ENCODE data around the gene WNK2.

WNK2 gene

DNA sequence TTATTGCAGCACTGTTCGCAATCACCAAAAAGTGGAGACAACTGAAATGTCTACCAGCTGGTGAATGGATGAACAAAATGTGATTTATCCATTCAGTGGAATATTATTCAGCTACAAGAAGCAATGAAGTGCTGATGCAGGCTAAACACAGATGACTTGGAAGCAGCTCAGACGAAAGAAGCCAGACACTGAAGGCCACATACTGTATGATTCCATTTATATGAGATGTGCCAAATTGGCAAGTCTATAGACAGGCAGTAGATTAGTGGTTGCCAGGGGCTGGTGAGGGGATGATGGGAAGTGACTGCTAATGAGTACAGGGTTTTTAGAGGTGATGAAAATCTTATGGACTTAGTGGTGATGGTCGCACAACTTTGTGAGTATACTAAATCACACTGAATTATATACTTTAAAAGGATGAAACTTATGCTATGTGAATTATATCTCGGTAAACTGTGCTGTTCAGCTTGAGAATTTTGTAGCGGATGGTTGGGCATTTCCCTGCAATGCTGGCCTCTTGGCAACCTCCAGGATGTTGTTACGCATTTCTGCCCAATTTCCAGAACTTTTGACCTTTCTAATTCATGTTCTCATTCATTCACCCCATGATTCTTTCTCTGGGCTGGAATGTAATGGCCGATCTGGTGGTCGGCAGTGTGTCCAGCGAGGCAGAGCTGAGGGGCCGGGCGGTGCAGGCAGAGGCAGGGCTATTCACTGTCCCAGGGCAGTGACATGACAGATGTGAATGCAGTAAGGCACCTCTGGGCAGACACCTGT is 22.0 kb upstream of the WNK2 start:
- DNase-seq (ENCODE audit: low read depth): no peak

DNA sequence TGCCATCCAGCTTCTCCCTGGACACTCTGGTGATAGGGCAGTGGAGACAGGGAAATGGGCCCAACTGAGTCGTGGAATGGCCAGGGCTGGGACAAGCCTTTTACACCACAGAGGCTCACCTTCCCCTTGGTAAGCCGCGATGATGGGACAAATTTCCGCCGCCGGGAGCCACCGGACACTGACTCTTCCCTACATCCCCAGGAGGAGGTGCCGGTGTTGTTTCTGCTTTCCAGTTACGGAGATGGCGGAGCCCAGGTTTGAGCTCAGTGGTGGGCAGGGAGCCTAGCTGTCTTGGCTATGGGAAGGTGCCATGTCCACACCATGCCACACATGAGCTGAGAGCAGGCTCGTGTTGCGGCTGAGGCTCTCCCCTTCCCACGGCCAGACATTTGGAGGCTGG is 19.9 kb upstream of the WNK2 start:
- DNase-seq (ENCODE audit: low read depth): no peak

DNA sequence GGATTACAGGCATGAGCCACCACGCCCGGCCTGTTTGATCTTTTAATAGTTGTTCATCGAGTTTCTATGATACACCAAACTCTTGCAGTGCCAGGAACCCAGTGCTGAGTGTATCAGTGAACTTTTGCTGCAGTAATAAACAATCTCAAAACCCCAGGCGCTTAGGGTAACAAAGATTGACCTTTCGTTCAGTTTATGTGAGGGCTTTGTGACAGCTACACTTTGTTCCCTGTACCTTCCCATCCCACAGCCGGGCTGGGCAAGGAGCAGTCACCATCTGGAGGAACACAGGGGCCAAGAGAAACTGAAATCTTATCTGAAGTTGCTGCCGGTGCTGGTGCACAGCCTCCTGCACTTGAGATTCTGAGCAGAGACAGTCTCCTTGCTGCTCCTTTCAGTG is 17.2 kb upstream of the WNK2 start:
- no peak for DNase-seq (ENCODE audit: low read depth)

DNA sequence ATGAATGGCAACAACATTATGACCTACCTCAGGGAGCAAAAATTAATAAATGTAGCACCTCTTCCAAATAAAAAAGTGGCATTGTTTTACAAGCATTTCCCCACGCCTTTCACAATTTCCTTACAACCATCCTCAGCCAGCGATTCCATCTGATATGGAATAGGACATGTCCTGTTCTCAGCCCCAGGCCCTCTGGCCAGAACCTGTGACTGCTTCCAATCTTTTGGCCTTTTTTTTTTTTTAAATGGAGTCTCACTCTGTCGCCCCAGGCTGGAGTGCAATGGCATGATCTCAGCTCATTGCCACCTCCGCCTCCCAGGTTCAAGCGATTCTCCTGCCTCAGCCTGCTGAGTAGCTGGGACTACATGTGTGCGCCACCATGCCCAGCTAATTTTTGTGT is 16.8 kb upstream of the WNK2 start:
- no peak for DNase-seq (ENCODE audit: low read depth)

DNA sequence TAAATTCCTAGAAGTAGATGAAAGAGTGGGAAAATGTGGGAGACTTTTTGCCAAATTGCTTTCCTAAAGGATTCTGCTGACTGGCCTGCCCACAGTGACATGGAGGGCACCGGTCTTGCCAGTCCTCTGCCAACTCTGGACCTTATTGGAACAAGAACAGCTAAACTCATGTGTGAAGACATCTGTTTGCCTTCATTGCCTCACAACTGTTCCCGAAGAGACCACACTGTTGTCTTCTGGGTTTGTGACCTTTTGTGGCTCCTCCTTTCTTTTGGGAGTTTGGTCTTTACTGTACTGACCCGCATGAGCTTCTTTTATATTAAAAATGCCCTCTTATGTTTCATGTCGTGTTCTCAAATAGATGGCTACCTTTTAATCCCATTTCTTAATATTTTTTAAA is 16.1 kb upstream of the WNK2 start:
- DNase-seq (ENCODE audit: low read depth): no peak

DNA sequence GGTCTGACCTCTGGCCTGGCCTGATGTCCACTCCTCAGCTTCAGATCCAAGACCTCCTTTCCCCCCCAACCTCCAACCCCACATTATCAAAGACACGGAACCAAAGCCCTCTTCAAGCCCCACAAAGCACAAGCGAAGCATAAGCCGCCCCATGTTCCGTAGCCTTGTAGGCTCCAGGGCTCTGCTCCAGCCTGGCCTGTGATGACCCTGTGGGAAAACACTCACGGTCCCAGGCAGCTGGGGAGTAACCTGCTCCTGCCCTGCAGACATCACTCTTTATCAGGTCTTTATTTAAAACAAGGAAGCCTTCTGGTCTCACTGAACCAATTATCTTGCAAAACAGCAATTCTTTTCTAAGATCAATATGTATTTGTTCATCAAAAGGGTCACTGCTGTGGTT is 15.4 kb upstream of the WNK2 start:
- DNase-seq (ENCODE audit: low read depth): no peak

DNA sequence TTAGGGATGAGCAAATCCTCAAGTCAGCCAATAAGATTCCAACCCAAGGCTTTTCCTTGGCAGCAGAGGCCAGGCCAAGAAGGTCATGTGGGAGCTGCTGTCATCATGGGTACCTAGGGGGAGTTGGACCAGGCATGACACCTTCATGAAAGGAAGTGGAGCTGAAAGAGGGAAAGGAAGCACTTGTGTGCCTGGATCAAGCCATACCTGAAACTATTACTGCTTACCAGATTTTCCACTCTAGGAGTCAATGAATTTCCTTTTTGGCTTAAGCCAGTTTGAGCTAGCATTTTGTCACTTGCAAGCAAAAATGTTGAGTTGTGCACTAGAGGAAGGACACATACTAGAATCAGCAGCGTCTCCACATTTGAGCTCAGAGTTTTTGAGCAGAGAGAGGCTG is 14.5 kb upstream of the WNK2 start:
- DNase-seq (ENCODE audit: low read depth): no peak

DNA sequence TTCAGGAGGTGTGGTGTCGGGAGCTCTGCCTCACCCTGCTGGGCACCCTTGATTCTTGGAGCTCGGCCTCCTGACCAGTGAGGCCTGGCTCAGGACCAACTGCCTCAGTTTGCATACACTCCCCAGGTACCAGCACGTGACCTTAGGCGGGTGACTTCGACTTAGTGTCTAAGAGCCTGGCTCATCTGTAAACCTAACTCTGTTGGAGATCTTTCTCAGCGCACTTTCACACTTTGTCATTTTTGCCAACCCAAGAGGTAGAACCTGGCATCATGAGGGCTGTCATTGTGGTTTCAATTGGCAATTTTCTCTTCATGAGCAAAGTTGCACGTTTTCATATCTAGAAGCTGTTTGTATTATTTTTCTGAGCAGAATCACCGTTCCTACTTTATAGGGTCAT is 13.4 kb upstream of the WNK2 start:
- DNase-seq (ENCODE audit: low read depth): no peak

DNA sequence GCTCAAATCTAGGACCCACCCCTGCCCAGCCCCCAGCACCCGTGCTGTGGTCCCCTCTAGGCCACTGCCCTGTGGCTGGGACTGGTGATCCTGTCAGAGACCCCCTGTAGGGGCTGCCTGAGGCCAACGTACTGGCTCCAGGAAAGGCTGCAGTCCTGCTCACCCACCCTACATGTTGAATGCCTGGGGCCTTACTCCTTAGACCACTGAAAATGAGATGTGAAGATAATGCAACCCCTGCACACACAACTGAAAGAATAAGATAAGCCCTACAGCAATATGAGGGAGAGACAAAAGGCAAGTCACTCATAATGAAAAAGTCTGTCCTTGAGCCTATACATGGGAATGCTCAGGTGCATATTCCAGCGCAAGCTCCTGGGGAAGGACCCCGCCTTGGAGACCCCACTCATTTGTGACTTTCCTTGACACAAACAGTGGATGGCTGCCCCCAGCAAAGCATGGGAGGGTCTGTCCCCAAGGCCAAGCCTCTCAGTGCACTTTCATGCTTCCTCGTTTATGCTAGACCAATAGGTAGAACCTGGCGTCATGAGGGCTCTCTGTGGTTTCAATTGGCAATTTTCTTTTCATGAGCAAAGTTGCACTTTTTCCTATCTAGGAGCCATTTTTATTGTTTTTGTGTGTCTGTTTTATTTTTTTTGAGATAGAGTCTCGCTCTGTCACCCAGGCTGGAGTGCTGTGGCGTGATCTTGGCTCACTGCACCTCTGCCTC is 12.5 kb upstream of the WNK2 start:
- no peak for DNase-seq (ENCODE audit: low read depth)

DNA sequence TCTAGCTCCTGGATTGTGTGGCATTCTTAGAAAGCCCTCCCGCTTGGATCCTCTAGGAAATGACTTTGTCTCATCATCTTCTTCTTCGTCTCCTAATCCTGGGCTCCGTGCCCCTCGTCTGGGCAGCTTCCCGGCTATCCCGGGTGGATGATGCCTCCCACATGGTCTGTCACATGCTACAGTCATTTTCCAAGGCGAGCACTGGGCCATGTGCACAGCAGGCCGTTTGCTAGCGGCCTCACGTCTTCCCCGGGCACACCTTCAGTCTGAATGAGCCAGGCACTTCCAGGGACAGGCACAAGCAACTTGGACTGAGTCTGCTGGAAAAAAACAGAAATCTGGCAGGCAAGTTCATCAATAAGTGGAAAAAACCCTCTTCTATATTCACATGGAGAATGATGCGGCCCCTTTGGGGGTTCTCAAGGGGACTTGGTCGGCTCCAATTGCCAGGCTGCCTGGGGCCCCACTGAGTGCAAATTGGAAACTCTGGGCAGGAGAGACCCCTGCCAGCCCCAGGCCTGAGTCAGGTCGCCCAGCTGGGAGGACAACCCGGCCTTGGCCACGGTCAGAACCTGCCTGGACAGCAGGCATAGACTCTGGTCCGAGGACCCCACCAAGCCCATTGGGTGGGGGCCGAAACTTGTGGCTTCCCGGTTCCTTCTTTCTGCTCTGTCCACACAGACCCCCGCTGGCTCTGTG is 11.1 kb upstream of the WNK2 start:
- no peak for DNase-seq (ENCODE audit: low read depth)

DNA sequence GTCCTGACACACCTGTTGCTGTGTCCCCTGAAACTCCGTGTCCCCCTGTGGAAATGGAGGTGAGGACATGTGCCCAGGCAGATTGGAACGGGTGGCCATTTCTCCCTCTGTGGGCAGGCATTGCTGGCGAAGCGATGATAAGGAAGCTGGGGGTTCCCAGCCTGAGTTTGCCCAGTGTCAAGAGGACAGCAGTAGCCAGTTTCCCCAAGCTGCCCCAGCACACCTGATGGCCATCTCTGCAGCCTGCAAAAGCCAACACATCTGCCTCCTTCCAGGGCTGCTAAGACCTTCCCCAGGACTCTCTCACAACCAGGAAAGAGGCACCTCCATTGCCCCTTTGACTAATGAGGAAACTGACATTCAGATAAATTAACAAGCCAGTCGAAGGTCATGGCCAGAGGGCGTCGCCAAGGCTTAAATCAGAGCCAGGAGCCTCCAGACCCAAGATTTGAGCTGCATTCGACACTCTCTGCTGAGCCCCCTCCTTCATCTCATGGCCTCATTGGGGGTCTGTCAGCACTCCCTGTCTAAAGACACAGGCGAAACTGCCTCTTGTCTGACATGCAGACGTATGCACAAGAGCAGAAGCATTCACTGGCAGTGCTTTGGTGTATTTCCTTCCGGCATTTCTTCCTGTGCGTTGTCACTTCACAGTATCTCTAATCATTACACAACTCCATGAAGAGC is 10.4 kb upstream of the WNK2 start:
- DNase-seq (ENCODE audit: low read depth): no peak

DNA sequence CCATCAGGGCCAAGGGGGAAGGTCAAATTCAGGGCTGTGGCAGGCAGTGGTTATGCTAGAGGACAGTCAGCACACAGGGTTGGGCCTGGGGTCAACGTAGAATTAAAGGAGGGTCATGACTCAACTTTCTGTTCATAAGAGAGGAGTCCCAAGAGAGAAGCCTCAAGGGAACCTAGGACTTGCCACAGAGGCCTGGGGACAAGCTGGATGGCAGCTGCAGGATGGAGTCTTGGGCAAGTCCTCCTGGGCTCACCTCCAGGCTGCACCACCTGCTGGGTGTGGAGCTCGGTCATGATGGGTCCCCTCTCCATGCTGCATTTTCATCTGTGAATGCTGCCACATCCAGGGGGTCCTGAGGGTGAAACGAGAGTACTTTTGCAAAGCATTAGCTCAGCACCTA is 9.0 kb upstream of the WNK2 start:
- no peak for DNase-seq (ENCODE audit: low read depth)

DNA sequence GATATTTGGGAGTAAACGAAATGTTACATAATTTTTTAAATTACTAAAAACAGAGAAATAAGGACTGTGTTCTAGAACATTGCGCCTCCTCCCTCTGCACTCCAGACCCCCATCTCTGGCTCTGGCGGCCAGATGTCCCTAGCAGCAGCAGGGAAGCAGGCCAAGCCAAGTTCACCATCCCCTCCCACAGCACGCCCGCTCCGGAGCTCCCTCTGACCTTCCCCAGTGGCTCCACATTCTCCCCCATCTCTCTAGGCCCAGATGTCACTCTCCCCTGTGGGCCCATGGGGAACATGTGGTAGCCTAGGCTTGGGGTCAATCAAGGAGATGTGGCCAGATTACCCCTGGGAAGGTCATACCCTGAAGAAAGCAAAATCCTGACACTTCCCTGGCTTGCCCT is 6.3 kb upstream of the WNK2 start:
- DNase-seq (ENCODE audit: low read depth): no peak

DNA sequence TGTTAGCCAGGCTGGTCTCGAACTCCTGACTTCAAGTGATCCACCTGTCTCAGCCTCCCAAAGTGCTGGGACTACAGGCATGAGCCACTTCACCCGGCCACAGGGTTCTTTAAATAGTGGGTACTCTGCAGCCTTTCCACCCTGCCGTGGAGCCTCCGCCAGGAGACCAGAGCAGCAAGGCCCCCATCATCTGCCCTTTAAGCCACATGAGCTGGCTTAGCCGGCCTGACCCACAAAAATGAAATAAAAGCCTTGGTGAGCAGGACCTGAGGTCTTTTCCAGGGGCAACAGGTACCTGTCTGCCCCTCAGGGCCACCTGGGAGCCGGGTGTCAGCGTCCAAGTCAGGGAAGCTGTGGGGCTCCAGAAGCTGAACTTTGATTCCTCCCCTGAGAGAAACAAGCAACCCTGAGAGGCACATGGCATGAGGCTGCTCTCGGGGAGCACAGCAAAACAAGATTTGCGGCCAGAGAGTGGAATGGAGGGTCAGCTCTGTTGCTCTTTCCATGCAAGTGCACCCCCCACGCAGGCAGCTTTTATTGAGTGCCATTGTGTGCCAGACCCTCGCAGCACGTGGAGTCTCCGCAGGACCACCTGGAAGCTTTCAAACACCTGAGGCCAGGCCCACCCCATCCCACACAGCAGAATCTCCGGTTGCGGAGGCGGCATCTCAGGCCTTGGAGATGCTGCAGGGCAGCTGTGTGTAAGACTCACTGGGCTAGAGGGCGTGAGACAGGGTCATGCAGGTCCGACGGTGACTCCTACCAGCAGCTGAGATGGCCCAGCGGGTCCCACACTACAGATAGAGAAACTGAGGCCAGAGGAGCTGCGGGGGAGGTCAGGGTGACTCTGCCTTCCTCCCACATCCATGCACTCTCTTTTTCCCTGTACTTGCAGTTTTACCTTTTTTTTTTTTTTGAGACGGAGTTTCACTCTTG is 4.8 kb upstream of the WNK2 start:
- DNase-seq (ENCODE audit: low read depth): no peak

DNA sequence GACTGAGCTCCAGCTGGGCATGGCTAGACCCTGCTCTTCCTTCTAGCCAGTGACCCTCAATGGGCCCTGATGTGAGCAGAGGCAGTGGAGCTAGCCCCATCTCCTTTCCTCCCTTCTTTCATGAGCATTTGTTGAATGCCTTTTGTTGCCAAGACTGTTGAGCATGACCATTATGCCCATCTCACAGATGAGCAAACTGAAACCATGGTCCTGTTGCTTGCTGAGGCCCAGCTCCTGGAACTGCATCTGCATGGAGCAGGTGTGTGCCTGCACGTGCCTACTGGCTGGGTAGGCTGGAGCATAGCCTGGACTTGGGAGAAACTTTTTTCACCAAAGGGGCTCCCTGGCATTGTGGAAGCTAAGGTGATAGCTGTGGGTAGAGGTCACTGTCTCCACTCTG is 3.0 kb upstream of the WNK2 start:
- DNase-seq (ENCODE audit: low read depth): no peak

DNA sequence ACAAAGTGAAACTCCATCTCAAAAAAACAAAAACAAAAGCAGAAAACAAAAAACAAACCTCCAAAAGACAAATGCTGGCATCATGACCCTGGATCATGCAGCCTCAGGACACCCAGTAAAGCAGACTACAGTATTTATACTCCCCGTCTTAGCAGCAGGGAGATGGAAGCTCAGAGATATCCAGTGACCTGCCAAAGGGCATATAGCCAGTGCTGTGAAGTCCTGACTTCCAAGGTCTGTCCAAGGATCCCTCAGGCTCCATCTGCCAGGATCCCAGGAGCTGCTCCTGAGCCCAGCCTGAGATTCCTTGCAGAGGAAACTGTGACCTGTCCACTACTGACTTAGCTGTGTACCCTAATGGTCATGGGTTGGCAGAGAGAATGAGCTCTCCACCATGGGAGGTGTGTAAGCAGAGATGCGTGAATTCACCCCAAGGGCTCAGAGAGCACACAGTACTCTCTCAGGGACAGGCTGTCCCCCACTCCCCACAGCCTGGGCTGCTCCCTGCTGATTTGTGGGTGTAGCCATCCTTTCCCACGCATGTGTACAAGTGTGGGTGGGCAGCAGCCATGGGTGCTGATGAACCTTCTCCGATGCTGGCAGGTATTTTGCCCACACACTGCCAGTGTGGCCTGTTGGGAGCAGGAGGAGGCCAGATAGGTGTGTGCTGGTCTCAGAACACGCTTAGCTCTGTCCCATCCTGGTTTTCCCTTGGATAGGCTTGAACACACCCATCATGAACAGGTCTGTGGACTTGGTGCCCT is 2.1 kb upstream of the WNK2 start:
- no peak for DNase-seq (ENCODE audit: low read depth)

DNA sequence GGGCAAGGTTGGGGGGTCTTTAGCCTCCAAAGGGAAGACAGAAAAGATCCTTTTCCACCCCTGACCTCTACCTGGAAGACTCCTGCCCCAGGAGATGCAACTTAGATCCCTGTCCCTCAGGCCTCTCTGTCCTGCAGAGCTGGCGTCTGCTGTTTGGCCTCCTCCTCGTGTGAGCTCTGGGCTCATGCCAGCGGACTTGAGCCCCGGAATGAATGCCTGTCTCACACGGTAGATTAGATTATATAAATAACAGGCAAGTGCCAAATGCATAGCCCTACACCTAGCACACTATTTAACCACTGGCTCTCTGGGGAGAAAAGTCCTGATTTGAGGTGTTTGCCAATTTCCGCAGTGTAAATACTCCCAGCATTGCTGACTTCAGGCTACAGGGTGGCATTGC is 1.4 kb upstream of the WNK2 start:
- DNase-seq (ENCODE audit: low read depth): no peak

DNA sequence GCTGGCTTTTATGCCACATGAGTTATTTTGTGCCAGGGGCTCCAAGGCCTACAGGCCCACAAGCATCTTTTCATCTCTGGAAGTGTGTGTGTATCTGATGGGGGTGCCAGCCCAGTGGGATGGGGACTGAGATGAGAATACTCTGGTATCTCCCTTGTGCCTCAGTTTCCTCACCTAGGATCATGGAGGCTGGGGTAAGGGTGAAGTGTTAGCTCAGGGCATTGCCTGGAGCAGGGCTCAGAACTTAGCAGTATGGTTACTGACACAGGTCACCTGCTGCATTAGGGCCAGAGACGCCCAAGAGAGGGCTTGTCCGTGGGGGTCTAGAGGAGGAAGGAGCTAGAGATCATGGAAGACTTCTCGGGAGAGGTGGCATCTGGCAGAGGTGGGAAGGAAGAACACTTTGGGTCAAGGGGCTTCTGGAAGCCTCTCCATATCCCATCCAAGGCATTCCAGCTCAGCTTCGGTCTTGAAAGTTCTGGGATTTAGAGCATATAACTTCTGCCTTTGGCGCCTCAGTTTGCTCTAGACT is 742 bp upstream of the WNK2 start:
- DNase-seq (ENCODE audit: low read depth): no peak

DNA sequence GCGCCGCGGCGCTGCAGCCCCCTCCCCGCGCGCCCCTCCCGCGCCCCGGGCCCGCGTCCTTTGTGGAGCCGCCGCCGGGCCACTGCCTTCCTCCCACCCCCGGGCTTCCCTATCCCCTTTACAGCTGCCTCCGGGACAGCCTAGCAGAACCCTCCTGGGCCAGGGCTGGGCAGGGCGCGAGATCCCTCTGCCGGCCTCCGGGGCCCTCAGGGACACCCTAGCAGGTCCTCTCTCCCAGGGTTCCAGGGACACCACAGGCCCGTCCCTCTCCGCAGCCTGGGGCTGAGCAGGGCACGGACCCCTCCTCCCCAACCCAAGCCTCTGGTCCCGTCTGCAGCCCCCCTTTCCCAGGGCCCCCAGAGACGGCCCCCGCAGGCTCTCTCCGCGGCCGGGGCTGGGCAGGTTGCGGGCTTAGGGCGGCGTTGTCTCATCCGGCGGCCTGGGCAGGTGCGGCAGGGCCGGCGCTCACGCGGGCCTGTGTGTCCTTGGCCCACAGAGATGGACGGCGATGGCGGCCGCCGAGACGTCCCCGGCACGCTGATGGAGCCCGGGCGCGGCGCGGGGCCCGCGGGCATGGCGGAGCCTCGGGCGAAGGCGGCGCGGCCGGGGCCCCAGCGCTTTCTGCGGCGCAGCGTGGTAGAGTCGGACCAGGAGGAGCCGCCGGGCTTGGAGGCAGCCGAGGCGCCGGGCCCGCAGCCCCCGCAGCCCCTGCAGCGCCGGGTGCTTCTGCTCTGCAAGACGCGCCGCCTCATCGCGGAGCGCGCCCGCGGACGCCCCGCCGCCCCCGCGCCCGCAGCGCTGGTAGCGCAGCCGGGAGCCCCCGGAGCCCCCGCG is 710 bp downstream of the WNK2 start:
- no peak for DNase-seq (ENCODE audit: low read depth)

Measured in activated T-cell treated with anti-CD3 and anti-CD28 coated beads for 1 hour (primary cell).